ENCODE data around the gene SLAIN1. TPM values are rescaled to one million over a fixed set of nuclear protein-coding genes. Genes with fewer than 3 reads are reported as not detected.

SLAIN1 gene
- total and polyA plus RNA-seq, 2 of the 13 experiments (the other 11 are each of a cell fraction or from before 2014, with no cell fraction given): 1.2 to 4.5 TPM

- Histone ChIP-seq H3K4me3 (replicated peaks in 1 of 3; ENCODE audit: insufficient read depth in 1 of 3, low read depth in 2 of 3, low read length in 3 of 3) (no peak overlapping the region), H2AFZ (ENCODE audit: low read length) (no peak overlapping the region), H4K20me1 (ENCODE audit: insufficient read depth, low read length) (no peaks in the 10 kb centered on the region), H3K9me3 (ENCODE audit: low read length) (peaks cover 44% of the 10 kb centered on the region), H3K36me3 (replicated peaks in 1 of 2; ENCODE audit: control insufficient read depth in 1 of 2, insufficient read depth in 2 of 2, low read length in 2 of 2) (no peaks in the 10 kb centered on the region), H3K4me1 (ENCODE audit: insufficient read depth, low read length) (no peaks in the 10 kb centered on the region), H3K9ac (ENCODE audit: insufficient read depth, low read depth, low read length) (no peak overlapping the region), H3K27me3 (ENCODE audit: control insufficient read depth in 1 of 2, insufficient read depth in 2 of 2, low read length in 2 of 2) (no peaks in the 10 kb centered on the region), H3K27ac (ENCODE audit: extremely low read length, insufficient read depth, low read length) (no peak overlapping the region), H3K4me2 (ENCODE audit: low read depth, low read length) (no peak overlapping the region), H3K79me2 (ENCODE audit: insufficient read depth, low read length) (no peaks in the 10 kb centered on the region)
- ATAC-seq: no peak
- ChIA-PET CTCF (ENCODE audit: low intra/inter-chr PET ratio, low total read pairs) (no interaction called here), POLR2A (no interaction called here)
- TF ChIP-seq POLR2A (IDR thresholded peaks at IDR 0.05; ENCODE audit: insufficient read depth in 1 of 2, low read depth in 2 of 2, low read length in 2 of 2): no peak
- no peak for TF ChIP-seq ZNF276 (CRISPR knock-in tag; IDR thresholded peaks at IDR 0.05; ENCODE audit: low read depth)
- no peak for TF ChIP-seq SRSF4 (IDR thresholded peaks at IDR 0.05; ENCODE audit: low read depth, low read length, poor library complexity, severe bottlenecking)
- intact Hi-C loops (cut with micrococcal nuclease; ENCODE audit: unreplicated experiment) (no loop called here), in situ Hi-C loops (cut with HindIII; ENCODE audit: extremely low pct_ligation_motif_present, low pct_unique_long_range_greater_than_20kb) (no loop called here)
- FAIRE-seq: no peak
- no TSS peak for BruUV-seq (replicated peaks)
- DNase-seq (ENCODE audit: low spot score): no peak
- 0% methylated on average over 1 of the region's 1 CpG for WGBS (ENCODE audit: low lambda C conversion rate)
Observed at GRCh38 chr13:77789376-77789775, 91.9 kb downstream of the SLAIN1 start.

- Histone ChIP-seq H3K27ac (ENCODE audit: extremely low read length, insufficient read depth, low read length) (no peak overlapping the region), H3K4me2 (ENCODE audit: low read depth, low read length) (no peak overlapping the region), H3K4me1 (ENCODE audit: insufficient read depth, low read length) (no peaks in the 10 kb centered on the region), H3K27me3 (ENCODE audit: control insufficient read depth in 1 of 2, insufficient read depth in 2 of 2, low read length in 2 of 2) (no peaks in the 10 kb centered on the region), H3K36me3 (replicated peaks in 1 of 2; ENCODE audit: control insufficient read depth in 1 of 2, insufficient read depth in 2 of 2, low read length in 2 of 2) (no peaks in the 10 kb centered on the region), H3K9me3 (ENCODE audit: low read length) (no peaks in the 10 kb centered on the region), H3K9ac (ENCODE audit: insufficient read depth, low read depth, low read length) (no peak overlapping the region), H3K79me2 (ENCODE audit: insufficient read depth, low read length) (no peaks in the 10 kb centered on the region), H3K4me3 (replicated peaks in 1 of 3; ENCODE audit: insufficient read depth in 1 of 3, low read depth in 2 of 3, low read length in 3 of 3) (no peak overlapping the region), H4K20me1 (ENCODE audit: insufficient read depth, low read length) (no peaks in the 10 kb centered on the region), H2AFZ (ENCODE audit: low read length) (no peak overlapping the region)
- FAIRE-seq (no peak), DNase-seq (ENCODE audit: low spot score) (no peak), ATAC-seq (no peak)
- intact Hi-C loops (cut with micrococcal nuclease; ENCODE audit: unreplicated experiment) (no loop called here), in situ Hi-C loops (cut with HindIII; ENCODE audit: extremely low pct_ligation_motif_present, low pct_unique_long_range_greater_than_20kb) (no loop called here)
- POLR2A ChIA-PET: no interaction called here
- CTCF ChIA-PET (ENCODE audit: low intra/inter-chr PET ratio, low total read pairs): no interaction called here
- no TSS peak for BruUV-seq (replicated peaks)
- WGBS (ENCODE audit: low lambda C conversion rate): 2% methylated on average over 3 of the region's 3 CpGs
- TF ChIP-seq CSRNP1 (CRISPR knock-in tag; IDR thresholded peaks at IDR 0.05) (no peak), ZNF839 (CRISPR knock-in tag; IDR thresholded peaks at IDR 0.05; ENCODE audit: borderline replicate concordance) (no peak), ZBTB25 (CRISPR knock-in tag; IDR thresholded peaks at IDR 0.05) (no peak), SNAI1 (CRISPR knock-in tag; IDR thresholded peaks at IDR 0.05; ENCODE audit: borderline replicate concordance) (no peak), FOXJ3 (CRISPR knock-in tag; IDR thresholded peaks at IDR 0.05; ENCODE audit: borderline replicate concordance) (no peak), CCDC6 (CRISPR knock-in tag; IDR thresholded peaks at IDR 0.05) (no peak), TSC22D2 (CRISPR knock-in tag; IDR thresholded peaks at IDR 0.05; ENCODE audit: borderline replicate concordance) (no peak), SATB2 (CRISPR knock-in tag; IDR thresholded peaks at IDR 0.05) (no peak)
Observed at GRCh38 chr13:77800219-77800618, 102.7 kb downstream of the SLAIN1 start.

Measured in HepG2 (cell line).